ENCODE results near the gene PSAP.
"Not testable (repeated sequence)": the region's sequence is repeated elsewhere in the genome, so short reads cannot be mapped to it uniquely, and the experiment has no call there.

PSAP gene

GRCh38 chr10:71850743-71851464 lies at the start of gene PSAP:
TSS of gene PSAP (minus strand) at chr10:71851251. CDS start at chr10:71851221, 30 bp downstream.
- DNase-seq: peak; percentile 98

- no peak for DNase-seq
Measured at GRCh38 chr10:71900441-71901180, 49.6 kb upstream of the PSAP start.

- no peak for DNase-seq
Measured at GRCh38 chr10:71899665-71900412, 48.8 kb upstream of the PSAP start.

GRCh38 chr10:71898346-71898745 lies 47.3 kb upstream of the PSAP start:
- not testable (repeated sequence) for DNase-seq

DNA sequence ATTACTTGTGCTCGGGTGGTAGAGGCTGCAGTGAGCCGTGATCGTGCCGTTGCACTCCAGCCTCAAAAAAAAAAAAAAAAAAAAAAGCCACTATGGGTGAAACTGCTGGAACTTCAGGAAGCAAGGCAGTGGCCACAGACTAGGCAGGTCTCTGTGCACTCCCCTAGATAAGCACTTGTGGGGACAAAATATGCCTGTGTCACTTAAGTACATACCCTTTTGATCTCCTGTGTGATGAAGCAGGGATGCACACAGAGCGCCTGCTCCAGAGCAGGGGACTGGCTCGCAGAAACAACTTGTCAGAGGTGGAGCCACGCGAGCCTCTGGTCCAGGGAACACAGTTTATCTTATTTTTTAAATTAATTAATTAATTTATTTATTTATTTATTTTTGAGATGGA lies 42.9 kb upstream of the PSAP start:
- DNase-seq: no peak

GRCh38 chr10:71893258-71893815 lies 42.3 kb upstream of the PSAP start:
- DNase-seq: no peak

DNA sequence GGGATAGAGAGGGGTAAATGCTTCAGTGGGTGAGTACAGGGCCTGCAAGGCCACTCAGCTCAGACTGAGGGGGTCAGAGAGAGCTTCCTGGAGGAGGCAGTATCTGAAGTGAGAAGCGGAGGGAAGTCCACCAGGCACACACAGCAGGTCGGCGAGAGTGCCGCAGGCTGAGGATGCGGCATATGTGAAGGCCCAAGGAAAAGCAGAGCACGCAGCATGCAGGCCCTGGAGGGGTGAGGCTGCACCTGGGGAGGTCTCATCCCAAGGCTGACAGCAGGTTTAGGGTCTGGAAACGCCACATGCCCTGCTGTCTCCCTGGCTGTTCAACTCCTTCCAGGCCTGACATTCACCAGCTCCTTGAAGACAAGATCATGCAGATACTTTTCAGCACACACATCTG lies 40.4 kb upstream of the PSAP start:
- DNase-seq: no peak

- DNase-seq: no peak
Measured at GRCh38 chr10:71889388-71889987, 38.4 kb upstream of the PSAP start.

GRCh38 chr10:71888623-71889387 lies 37.8 kb upstream of the PSAP start:
- DNase-seq: peak; percentile 47

- DNase-seq: no peak
Measured at GRCh38 chr10:71888248-71888622, 37.2 kb upstream of the PSAP start.

- no peak for DNase-seq
Measured at GRCh38 chr10:71887743-71888142, 36.7 kb upstream of the PSAP start.

- no peak for DNase-seq
Measured at GRCh38 chr10:71882813-71883659, 32.0 kb upstream of the PSAP start.

DNA sequence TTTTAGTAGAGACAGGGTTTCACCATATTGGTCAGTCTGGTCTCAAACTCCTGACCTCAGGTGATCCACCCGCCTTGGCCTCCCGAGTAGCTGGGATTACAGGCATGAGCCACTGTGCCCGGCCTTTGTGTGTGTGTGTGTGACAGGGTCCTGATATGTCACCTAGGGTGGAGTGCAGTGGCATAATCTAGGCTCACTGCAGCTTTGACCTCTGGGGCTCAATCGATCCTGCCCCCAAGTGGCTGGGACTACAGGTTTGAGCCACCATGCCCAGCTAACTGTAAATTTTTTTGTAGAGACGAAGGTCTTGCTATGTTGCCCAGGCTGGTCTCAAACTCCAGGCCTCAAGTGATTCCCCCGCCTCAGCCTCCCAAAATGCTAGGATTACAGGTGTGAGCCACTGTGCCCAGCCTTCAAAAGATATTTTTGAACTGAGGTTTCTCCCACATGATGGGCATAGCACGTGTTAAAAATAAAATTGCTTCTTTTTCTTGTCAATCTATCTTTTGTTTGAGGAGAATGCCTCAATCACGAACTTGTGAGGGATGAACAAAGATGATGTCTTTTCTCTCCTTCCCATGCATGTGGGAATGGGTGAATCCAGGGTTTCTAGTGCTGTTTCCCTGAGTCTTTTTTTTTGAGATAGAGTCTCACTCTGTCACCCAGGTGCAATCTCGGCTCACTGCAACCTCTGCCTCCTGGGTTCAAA lies 30.8 kb upstream of the PSAP start:
- DNase-seq: no peak

- not testable (repeated sequence) for DNase-seq
Measured at GRCh38 chr10:71881307-71881624, 30.2 kb upstream of the PSAP start.

DNA sequence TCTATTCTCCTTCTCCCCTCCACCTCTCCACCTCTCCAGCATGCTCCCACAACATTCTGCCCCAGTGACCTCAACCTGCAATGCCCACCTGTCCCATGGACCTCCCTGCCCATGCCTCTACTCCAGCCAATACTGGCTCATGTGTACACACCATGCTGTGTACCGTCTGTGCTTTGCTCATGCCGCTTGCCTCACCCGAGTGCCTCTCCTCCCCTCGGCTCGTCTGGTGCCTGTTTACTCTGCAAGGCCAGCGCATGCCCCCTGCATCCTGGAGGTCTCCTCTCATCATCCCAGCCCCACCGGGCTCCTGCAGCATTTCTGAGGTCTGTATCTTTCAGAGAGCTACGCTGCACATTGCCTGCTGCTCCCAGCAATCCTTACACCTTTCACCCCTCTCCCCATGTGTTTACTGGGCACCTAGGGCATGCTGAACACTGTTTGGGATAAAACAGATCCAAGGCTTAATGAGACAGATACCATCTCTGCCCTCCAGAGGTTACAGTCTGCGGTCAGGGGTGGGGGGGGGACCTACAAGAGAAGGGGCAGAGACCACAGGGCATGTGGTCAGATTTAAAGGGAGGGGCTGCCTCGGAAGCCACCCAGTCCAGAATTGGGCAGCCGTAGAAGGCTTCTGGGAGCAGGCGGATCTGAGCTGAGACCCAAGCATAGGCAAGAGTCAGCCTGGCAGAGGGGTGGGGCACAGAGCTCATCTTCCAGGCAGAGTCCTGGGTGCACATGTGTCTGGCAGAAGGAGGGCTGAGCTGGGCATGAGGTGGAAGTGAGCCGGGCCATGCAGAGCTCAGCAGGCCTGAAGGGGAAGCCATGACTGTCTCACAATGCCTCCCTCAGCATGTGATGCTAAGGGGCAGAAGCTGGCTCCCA lies 29.6 kb upstream of the PSAP start:
- no peak for DNase-seq

DNA sequence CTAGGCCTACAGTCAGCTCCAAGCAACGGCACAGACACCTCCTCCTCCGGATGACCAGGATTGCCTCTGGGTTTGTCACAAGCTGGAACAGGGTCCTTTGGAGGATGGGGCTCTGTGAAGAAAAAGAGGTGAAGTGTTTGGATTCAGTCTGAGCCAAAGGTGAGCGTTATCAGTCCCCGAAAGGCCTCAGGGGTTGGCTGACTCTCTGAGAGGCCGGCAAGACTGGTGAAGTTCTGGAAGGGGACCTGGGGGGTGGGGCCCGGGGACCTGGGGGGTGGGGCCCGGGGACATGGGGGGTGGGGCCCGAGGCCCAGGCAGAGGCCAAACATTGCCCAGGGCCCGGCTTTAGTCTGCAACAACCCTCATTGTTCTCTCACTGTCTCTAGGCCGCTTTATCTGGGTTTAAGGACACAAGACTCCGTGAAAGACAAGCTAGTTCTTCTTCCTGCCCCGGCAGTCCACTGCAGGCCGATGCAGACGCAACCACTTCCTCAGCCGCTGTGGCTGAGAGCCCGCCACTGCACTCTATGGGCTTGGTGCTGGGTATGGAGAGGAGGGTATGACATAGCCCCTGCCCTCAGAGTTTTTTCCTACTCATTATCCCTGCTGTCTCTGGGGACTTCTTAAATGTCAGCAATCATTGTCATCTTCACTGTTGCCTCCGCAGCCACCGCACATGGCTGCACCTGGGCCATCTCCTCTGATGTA lies 27.4 kb upstream of the PSAP start:
- no peak for DNase-seq

DNA sequence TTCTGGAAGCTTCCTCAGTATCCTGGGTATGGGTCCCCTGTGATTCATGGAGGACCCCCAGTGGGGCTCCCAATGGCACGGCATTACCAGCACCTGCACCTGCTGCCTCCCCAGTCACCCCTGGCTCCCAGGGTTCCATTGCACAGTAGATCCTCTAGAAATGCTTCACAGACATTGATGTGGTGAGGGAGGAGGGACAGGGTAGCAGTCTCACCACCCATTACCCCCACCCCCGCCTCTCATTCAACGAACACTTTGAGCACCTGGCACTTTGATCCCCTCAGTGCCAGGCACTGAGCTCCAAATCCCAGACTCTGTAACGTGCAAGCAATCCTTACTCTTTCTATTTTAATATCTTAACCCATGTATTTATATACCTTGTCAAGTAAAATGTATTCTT lies 26.8 kb upstream of the PSAP start:
- DNase-seq: no peak

DNA sequence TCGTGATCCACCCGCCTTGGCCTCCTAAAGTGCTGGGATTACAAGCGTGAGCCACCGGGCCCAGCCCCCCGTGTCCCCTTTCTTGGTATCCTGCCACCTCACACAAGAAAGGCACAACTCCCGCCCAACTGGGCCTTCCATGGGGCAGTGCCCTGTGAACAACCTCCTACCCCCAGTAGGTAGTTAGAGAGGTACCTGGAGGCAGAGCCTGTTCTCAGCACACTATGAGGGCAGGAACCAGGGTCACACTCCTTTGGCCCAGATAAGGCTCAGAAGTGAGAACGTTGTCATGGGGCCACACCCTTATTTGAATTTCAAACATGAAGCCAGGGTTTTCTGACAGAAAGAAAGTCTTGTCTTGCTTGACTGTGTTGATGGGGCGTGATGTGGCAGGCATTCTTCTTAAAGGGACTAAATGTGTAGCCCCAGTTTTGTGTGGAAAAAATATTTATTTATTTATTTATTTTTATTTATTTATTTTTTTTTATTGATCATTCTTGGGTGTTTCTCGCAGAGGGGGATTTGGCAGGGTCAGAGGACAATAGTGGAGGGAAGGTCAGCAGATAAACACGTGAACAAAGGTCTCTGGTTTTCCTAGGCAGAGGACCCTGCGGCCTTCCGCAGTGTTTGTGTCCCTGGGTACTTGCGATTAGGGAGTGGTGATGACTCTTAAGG lies 23.8 kb upstream of the PSAP start:
- DNase-seq: not testable (repeated sequence)

Data from activated T-cell treated with anti-CD3 and anti-CD28 coated beads, Interleukin-2, amount 50 U/mL, for 1 hour (primary cell).